ENCODE measurements around the gene TMEM132D. TPM values are rescaled to one million over a fixed set of nuclear protein-coding genes. Genes with fewer than 3 reads are reported as not detected.

TMEM132D gene
- total and polyA plus RNA-seq, 2 of the 8 experiments (the other 6 are each of a cell fraction or from before 2014, with no cell fraction given) = 3.5 to 10.1 TPM

DNA sequence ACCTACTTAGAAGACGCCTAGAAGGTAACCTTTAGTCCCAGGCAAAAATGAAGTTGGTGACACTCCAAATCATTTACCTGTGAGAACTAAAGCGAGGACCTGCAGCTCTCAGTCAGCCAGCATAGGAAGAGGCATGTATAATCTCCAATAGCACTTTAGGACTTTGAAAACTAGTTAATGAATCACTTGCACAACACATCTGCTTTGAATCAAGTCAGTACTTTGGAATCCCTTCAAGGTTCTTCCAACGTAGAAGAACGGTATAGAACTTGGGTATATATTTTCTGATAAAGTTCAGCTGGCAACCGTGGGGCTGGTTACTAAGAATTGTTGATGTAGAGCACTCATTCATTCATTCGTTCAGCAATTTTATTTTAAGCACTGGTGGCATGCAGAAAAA, 251.9 kb downstream of the TMEM132D start:
- ChIA-PET CTCF (ENCODE audit: partially characterized antibody) (interaction anchor here (0.6 kb wide), 1 partner anchor 9 kb away, joined by 3 read pairs; no protein-coding TSS in a partner anchor), POLR2A (ENCODE audit: partially characterized antibody) (no interaction called here)
- Histone ChIP-seq H3K18ac (ENCODE audit: extremely low read depth, low read length) (no peak overlapping the region), H3K23ac (ENCODE audit: insufficient read length) (no peak overlapping the region), H3K4me2 (ENCODE audit: insufficient read depth in 1 of 2, low read depth in 2 of 2, low read length in 2 of 2) (no peak overlapping the region), H3K79me1 (ENCODE audit: low read depth, low read length) (no peaks in the 10 kb centered on the region), H3K4me3 (ENCODE audit: extremely low read depth in 1 of 4, insufficient read depth in 2 of 4, low read depth in 3 of 4, low read length in 4 of 4) (no peak overlapping the region), H3K23me2 (ENCODE audit: low read depth, low read length) (no peaks in the 10 kb centered on the region), H2BK5ac (ENCODE audit: low read depth, low read length) (no peak overlapping the region), H3K36me3 (ENCODE audit: control insufficient read depth in 2 of 4, insufficient read depth in 4 of 4, low read length in 3 of 4) (no peaks in the 10 kb centered on the region), H4K20me1 (replicated peaks in 1 of 2; ENCODE audit: control insufficient read depth in 1 of 2, insufficient read depth in 2 of 2, low read length in 2 of 2) (no peaks in the 10 kb centered on the region), H3K4ac (replicated peaks; ENCODE audit: insufficient read length, low read depth, low read length) (no peak overlapping the region), H4K8ac (ENCODE audit: extremely low read depth, insufficient read depth, low read length) (no peak overlapping the region), H3K9ac (replicated peaks in 1 of 4; ENCODE audit: extremely low read depth in 1 of 4, low read depth in 3 of 4, low read length in 3 of 4) (no peak overlapping the region), H2BK12ac (ENCODE audit: low read depth, low read length) (no peak overlapping the region), H3K79me2 (ENCODE audit: control insufficient read depth in 1 of 2, insufficient read depth in 2 of 2, low read length in 2 of 2) (no peaks in the 10 kb centered on the region), H3K9me3 (ENCODE audit: insufficient read depth in 2 of 2, low read depth in 1 of 2, low read length in 1 of 2) (peaks cover 4 to 11% of the 10 kb centered on the region in 2 experiments; a peak in 3 of 4 replicates), H2BK120ac (replicated peaks; ENCODE audit: low read depth, low read length) (no peak overlapping the region), H4K5ac (ENCODE audit: insufficient read length, low read depth, low read length) (no peak overlapping the region), H2AFZ (ENCODE audit: low read length) (no peak overlapping the region), H3K27me3 (replicated peaks in 1 of 4; ENCODE audit: control insufficient read depth in 3 of 4, extremely low read depth in 1 of 4, insufficient read depth in 3 of 4, low read length in 3 of 4) (no peaks in the 10 kb centered on the region), H3K56ac (replicated peaks; ENCODE audit: insufficient read length, low read depth, low read length) (no peak overlapping the region), H2AK5ac (ENCODE audit: low read depth, low read length) (no peak overlapping the region), H2BK15ac (ENCODE audit: low read length) (no peak overlapping the region), H3K14ac (ENCODE audit: insufficient read length) (no peak overlapping the region), H3K4me1 (replicated peaks in 1 of 4; ENCODE audit: control insufficient read depth in 3 of 4, insufficient read depth in 4 of 4, low read length in 3 of 4) (peaks cover 0 to 1% (median 1%) of the 10 kb centered on the region in 4 experiments; a peak in 3 of 7 replicates), H4K91ac (replicated peaks; ENCODE audit: insufficient read length, low read length) (no peak overlapping the region), H2BK20ac (ENCODE audit: low read length) (no peak overlapping the region), H3K27ac (ENCODE audit: low read depth, low read length) (no peak overlapping the region)
- no peak for FAIRE-seq
- TF ChIP-seq TBP (IDR thresholded peaks at IDR 0.05; ENCODE audit: low read depth, low read length) = no peak
- WGBS, 2 experiments (ENCODE audit: extremely low coverage in 1 of 2, insufficient coverage in 1 of 2, insufficient read length in 1 of 2, insufficient replicate concordance in 2 of 2, low coverage in 1 of 2, low lambda C conversion rate in 2 of 2, missing lambda C conversion rate in 1 of 2) = 91% methylated on average over 6 of the region's 6 CpGs; no CpG with 5 or more reads in 1 of the 2 experiments
- DNase-seq (ENCODE audit: low read depth in 1 of 2, low spot score in 2 of 2) = no peak

Data from H1 (cell line).